BLaER1 treated with 17β-estradiol and CSF1 and Interleukin-3, amounts not matched to agents 10 nM and 100 nM (cell line): ENCODE data around the gene MAML2.

Source experiments
- H3K27ac ChIP-seq, 11 experiments: shearing (Covaris generic); formaldehyde crosslinking; 2 replicates each; pipeline ENCODE4 v1.8.1; 2022
- H3K27me3 ChIP-seq, 11 experiments: shearing (Covaris generic); formaldehyde crosslinking; 2 replicates each; pipeline ENCODE4 v1.8.1; 2022
- H3K36me3 ChIP-seq, 11 experiments: shearing (Covaris generic); formaldehyde crosslinking; 2 replicates each; pipeline ENCODE4 v1.8.1; 2022
- H3K4me1 ChIP-seq, 10 experiments: shearing (Covaris generic); formaldehyde crosslinking; 2 replicates each; pipeline ENCODE4 v1.8.1; 2022
- H3K4me2 ChIP-seq, 11 experiments: shearing (Covaris generic); formaldehyde crosslinking; 2 replicates each; pipeline ENCODE4 v1.8.1; 2022
- H3K4me3 ChIP-seq, 10 experiments: shearing (Covaris generic); formaldehyde crosslinking; 2 replicates each; pipeline ENCODE4 v1.8.1; 2022
- H3K9ac ChIP-seq, 11 experiments: shearing (Covaris generic); formaldehyde crosslinking; 2 replicates each; pipeline ENCODE4 v1.8.1; 2022
- H3K9me3 ChIP-seq, 11 experiments: shearing (Covaris generic); formaldehyde crosslinking; replicated peaks in 1 of 11; 2 replicates each; pipeline ENCODE4 v1.8.1; 2022
- H4K20me1 ChIP-seq, 11 experiments: shearing (Covaris generic); formaldehyde crosslinking; 2 replicates each; pipeline ENCODE4 v1.8.1; 2022
- Cebpa-rat ChIP-seq, 11 experiments: shearing (Covaris generic); IDR thresholded peaks; 2 replicates each; pipeline ENCODE4 v1.8.1; 2022

The MAML2 gene

DNA sequence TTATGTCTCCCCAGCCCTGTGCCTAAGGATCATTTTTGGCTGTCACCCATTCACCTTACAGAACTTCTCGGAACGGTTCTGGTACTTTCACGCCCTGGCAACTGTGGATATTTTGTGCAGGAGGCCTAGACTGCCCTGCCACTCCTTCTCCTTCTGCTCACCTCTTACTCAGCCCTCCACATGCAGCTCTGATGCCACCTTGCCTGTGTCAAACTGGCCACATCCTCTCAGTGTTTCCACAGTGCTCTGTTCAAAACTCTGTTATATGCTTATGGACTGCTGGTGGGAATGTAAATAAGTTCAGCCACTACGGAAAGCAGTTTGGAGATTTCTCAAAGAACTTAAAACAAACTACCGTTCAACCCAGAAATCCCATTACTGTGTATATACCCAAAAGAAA lies 318.3 kb downstream of the MAML2 start:
- Histone ChIP-seq H3K27ac (no peak overlapping the region), H3K9me3 (no peaks in the 10 kb centered on the region), H3K9ac (no peak overlapping the region), H3K4me2 (no peak overlapping the region), H3K4me3 (no peak overlapping the region), H3K27me3 (no peaks in the 10 kb centered on the region), H4K20me1 (peaks cover 0 to 98% (median 0%) of the 10 kb centered on the region in 11 experiments; a peak in 6 of 22 replicates), H3K4me1 (no peaks in the 10 kb centered on the region), H3K36me3 (peaks cover 0 to 93% (median 0%) of the 10 kb centered on the region in 11 experiments; a peak in 6 of 22 replicates)
- TF ChIP-seq Cebpa-rat (IDR thresholded peaks at IDR 0.05), result no peak

DNA sequence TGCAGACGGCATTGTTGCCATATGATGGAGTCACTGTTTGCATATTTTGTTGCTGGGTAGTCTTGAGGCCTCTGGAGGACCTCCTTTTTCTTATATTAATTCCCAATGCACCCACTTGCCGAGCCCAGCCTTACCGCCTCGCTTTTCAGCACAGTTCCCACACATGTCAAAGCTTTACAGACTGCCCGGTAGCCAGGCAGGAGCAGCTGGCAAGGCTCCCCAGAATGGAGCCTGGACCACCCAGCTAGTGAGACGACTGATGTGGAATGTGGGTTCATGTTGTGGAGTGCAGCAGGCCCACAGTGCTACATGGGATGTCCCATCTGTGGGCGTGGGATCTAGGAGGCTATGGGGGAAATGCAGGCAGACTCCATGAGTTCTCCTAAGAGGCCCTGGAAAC lies 319.7 kb downstream of the MAML2 start:
- TF ChIP-seq Cebpa-rat (IDR thresholded peaks at IDR 0.05), result no peak
- Histone ChIP-seq H3K27me3 (no peaks in the 10 kb centered on the region), H3K9ac (no peak overlapping the region), H3K27ac (no peak overlapping the region), H3K4me1 (no peaks in the 10 kb centered on the region), H4K20me1 (peaks cover 0 to 99% (median 0%) of the 10 kb centered on the region in 11 experiments; a peak in 6 of 22 replicates), H3K9me3 (no peaks in the 10 kb centered on the region), H3K4me2 (no peak overlapping the region), H3K4me3 (no peak overlapping the region), H3K36me3 (peaks cover 0 to 94% (median 0%) of the 10 kb centered on the region in 11 experiments; a peak in 6 of 22 replicates)

DNA sequence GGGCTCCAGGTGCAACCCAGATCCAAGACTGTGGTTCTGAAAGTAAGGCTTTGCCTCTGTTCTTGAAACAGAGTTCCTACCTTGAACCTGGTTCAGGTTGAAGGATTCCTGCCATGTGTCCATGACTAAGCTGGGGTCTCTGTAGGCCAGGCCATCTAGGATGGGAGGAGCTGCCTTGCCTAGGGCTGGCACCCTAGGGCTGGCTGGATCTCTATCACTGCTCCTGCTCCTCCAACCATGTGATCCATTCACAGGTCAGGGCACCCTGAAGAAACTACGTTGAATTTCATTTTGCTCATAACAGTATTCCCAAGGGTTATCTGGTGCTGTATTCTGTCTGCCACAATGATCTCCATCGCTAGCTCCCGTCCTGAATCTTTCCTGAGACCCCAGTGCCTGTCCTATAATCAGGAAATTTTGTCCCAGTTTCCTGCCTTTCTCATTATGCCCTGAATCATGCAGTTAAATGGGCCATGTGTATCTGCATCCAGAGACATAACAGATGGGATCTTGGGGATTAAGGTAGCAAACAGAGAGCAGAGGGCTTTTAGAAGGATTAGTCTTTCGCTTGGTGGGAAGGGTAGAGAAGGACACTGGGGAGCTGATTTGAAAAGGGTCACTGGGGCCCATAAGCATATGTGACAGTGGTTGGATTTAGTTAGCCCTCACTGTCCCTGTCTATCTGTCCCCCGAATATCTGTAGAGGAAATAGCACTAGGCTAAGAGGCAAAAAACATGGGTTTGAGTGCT lies 320.9 kb downstream of the MAML2 start:
- no peak for TF ChIP-seq Cebpa-rat (IDR thresholded peaks at IDR 0.05)
- Histone ChIP-seq H3K9me3 (no peaks in the 10 kb centered on the region), H3K27me3 (no peaks in the 10 kb centered on the region), H3K9ac (no peak overlapping the region), H3K4me2 (no peak overlapping the region), H4K20me1 (peaks cover 0 to 97% (median 0%) of the 10 kb centered on the region in 11 experiments; a peak in 6 of 22 replicates), H3K36me3 (peaks cover 0 to 82% (median 0%) of the 10 kb centered on the region in 11 experiments; a peak in 6 of 22 replicates), H3K27ac (no peak overlapping the region), H3K4me3 (no peak overlapping the region), H3K4me1 (no peaks in the 10 kb centered on the region)

DNA sequence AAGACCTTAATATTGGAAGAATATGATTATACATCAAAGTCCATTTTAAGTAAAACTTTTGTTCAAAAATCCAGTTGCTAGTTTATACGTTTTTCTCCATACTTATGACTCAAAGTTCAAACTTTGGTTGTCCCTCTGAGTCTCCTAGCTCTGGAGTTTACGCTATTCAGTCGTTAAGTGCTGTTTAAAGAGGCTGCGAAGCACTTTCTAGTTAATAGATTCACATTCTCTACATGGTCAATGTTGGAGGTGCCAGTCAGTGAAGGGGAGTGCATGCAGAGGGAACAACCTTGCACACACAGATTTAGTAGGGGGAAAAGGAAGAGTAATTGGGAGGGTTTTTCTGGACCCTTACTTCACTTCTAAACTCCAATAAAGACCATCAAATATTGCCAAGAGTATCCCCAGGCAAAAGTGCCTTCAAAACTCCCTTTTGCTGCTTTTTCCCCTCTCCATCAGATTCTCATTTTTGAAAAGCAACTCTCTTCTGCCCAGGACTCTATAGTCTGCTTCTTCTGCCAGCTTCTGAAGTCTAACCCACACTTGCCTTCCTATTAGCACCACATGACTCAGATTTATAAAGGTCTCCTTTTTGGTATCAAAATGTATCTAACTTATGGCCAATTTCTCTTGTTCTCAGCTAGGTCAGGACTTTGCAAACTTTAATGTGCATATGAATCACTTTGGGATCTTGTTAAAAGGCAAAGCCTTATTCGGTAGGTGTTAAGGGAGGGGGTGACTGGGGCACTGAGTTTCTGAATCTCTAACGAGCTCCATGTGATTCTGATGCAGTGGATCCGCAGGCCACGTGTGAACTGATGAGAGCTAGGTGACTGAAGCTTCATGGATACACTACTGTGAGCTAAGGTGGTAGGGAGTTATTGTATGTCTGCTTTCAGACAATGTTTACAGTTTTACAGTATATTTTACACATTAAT lies 322.9 kb downstream of the MAML2 start:
- H3K4me2 ChIP-seq, result no peak overlapping the region
- H3K9ac ChIP-seq, result no peak overlapping the region
- no peak overlapping the region for H3K27ac ChIP-seq
- no peaks in the 10 kb centered on the region for H3K27me3 ChIP-seq
- H3K36me3 ChIP-seq, result peaks cover 0 to 62% (median 0%) of the 10 kb centered on the region in 11 experiments; a peak in 6 of 22 replicates
- TF ChIP-seq Cebpa-rat (IDR thresholded peaks at IDR 0.05), result no peak
- H3K9me3 ChIP-seq, result no peaks in the 10 kb centered on the region
- no peak overlapping the region for H3K4me3 ChIP-seq
- H3K4me1 ChIP-seq, result peaks cover under 1 to 9% (median 7%) of the 10 kb centered on the region in 10 experiments; a peak in 17 of 20 replicates
- peaks cover 0 to 93% (median 0%) of the 10 kb centered on the region in 11 experiments; a peak in 6 of 22 replicates for H4K20me1 ChIP-seq

DNA sequence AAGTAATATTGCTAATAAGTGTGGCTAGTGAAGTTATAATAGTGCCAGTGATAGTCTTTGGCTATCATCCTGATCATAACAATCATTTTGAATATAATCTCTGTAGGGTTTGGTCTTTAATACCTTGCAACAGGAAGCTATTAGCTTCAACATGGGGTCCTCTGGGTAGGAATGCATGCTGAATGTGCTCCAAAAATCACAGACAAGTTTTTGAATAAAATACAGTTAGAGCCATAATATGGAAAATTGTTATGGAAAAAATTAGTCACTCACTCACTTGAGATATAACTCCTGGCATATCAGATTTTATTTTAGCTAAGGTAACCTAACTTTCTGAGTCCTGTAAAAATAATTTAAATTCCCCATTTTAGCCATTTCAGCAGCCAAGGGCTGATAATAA lies 323.7 kb downstream of the MAML2 start:
- Histone ChIP-seq H3K27ac (no peak overlapping the region), H3K36me3 (peaks cover 0 to 54% (median 0%) of the 10 kb centered on the region in 11 experiments; a peak in 6 of 22 replicates), H3K4me1 (peaks cover 9 to 16% (median 15%) of the 10 kb centered on the region in 10 experiments), H4K20me1 (peaks cover 0 to 93% (median 0%) of the 10 kb centered on the region in 11 experiments; a peak in 6 of 22 replicates), H3K4me3 (no peak overlapping the region), H3K9me3 (no peaks in the 10 kb centered on the region), H3K9ac (no peak overlapping the region), H3K4me2 (no peak overlapping the region), H3K27me3 (no peaks in the 10 kb centered on the region)
- TF ChIP-seq Cebpa-rat (IDR thresholded peaks at IDR 0.05), result no peak

DNA sequence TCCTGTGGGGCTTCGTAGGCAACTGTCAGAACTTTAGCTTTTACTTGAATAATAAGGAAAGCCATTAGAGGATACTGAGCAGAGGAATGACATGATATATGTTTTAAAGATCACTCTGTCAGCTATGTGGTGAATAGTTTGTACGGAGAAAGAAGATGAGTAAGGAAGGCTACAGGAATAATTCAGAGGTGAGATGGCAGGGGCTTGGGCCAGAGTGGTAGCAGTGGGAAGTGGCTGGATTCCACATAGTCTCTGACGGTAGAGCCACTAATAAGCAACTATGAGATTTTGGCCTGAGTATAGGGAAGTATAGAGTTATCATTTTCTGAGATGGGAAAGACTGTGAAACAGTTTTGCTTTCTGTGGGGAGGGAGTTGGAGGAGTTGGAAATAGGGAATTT lies 325.1 kb downstream of the MAML2 start:
- Histone ChIP-seq H3K36me3 (peaks cover 0 to 45% (median 0%) of the 10 kb centered on the region in 11 experiments; a peak in 6 of 22 replicates), H4K20me1 (peaks cover 0 to 93% (median 0%) of the 10 kb centered on the region in 11 experiments; a peak in 5 of 22 replicates), H3K9me3 (no peaks in the 10 kb centered on the region), H3K9ac (no peak overlapping the region), H3K27me3 (no peaks in the 10 kb centered on the region), H3K4me3 (no peak overlapping the region), H3K4me1 (peaks cover 23 to 31% (median 29%) of the 10 kb centered on the region in 10 experiments), H3K27ac (no peak overlapping the region), H3K4me2 (no peak overlapping the region)
- TF ChIP-seq Cebpa-rat (IDR thresholded peaks at IDR 0.05), result no peak

DNA sequence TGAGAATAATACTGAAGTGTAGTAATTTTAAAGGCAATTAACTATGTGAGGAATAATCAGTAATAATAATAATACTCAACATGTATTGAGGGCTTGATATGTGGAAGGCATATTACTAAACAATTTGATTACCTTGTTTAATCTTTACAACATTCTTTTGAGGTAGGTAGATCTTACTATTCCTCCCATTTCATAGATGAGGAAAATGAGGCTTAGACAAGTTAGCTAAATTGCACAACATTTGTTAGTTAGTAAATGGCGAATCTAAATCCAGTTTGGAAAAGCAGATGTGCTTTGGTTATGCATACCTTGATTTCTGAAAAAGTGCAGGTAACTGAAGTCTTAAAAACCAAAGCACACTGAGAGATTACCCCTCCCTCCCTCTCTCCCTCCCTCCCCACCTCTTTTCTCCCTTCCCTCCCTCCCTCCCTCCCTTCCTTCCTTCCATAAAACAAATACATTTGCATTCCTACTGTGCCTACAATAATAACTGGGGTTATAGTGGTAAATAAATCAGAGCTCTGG lies 326.0 kb downstream of the MAML2 start:
- TF ChIP-seq Cebpa-rat (IDR thresholded peaks at IDR 0.05), result no peak
- Histone ChIP-seq H4K20me1 (peaks cover 0 to 93% (median 0%) of the 10 kb centered on the region in 11 experiments; a peak in 5 of 22 replicates), H3K4me3 (no peak overlapping the region), H3K36me3 (peaks cover 0 to 37% (median 0%) of the 10 kb centered on the region in 11 experiments; a peak in 6 of 22 replicates), H3K27me3 (no peaks in the 10 kb centered on the region), H3K4me1 (peaks cover 31 to 39% (median 38%) of the 10 kb centered on the region in 10 experiments), H3K4me2 (no peak overlapping the region), H3K9ac (no peak overlapping the region), H3K27ac (no peak overlapping the region), H3K9me3 (no peaks in the 10 kb centered on the region)

DNA sequence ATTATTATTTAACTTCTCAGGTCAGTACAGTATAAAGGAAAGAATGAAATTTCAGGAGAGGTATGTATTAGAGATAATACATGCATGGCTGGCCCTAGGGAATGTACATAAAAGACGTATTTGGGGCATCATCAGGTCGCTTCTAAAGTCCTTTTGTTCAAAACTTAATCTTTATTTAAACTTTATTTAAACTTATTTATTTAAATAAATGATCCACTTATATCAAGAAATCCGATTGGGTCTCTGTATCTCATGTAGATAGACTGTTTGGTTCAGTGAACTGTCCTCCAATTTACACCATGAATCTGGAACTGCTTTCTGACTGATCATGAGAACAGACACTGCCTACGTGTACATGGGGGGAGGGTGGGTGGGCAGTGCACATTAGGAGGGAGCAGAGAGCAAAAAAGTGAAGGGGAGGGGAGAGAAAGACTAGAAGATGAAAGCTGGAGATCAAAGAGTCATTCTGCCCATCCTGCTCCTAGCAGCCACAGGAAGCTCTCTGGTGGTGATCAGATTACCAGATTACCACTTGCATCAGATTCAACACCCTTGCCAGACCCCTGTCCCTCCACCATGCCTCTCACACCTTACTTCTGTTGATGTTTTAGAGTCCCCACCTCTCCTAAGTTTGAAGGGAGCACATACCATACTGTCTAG lies 327.0 kb downstream of the MAML2 start:
- peaks cover 0 to 27% (median 0%) of the 10 kb centered on the region in 11 experiments; a peak in 4 of 22 replicates for H3K36me3 ChIP-seq
- no peaks in the 10 kb centered on the region for H3K9me3 ChIP-seq
- H3K27me3 ChIP-seq, result no peaks in the 10 kb centered on the region
- H3K4me3 ChIP-seq, result no peak overlapping the region
- no peak overlapping the region for H3K9ac ChIP-seq
- H3K4me2 ChIP-seq, result peak overlapping the region in 3 of 11 experiments; percentile 6 to 94 (median 89); a peak in 2 of 22 replicates
- H4K20me1 ChIP-seq, result peaks cover 0 to 93% (median 0%) of the 10 kb centered on the region in 11 experiments; a peak in 5 of 22 replicates
- peaks cover 38 to 49% (median 45%) of the 10 kb centered on the region in 10 experiments for H3K4me1 ChIP-seq
- H3K27ac ChIP-seq, result no peak overlapping the region
- no peak for TF ChIP-seq Cebpa-rat (IDR thresholded peaks at IDR 0.05)
